Measurements from ENCODE around the gene AGXT. TPM values are rescaled to one million over a fixed set of nuclear protein-coding genes. Genes with fewer than 3 reads are reported as not detected.

The AGXT gene
- total RNA-seq, 4 donors from 2014 or later = 0.80 TPM; not detected in 3

GRCh38 chr2:240925568-240926515 lies 57.2 kb downstream of the AGXT start:
- H3K4me1 ChIP-seq = peaks cover 20% of the 10 kb centered on the region
- H3K4me3 ChIP-seq = no peak overlapping the region
- TF ChIP-seq POLR2AphosphoS5 (IDR thresholded peaks at IDR 0.05) (no peak), CTCF (IDR thresholded peaks at IDR 0.05) (no peak), EP300 (IDR thresholded peaks at IDR 0.05) (no peak), POLR2A (IDR thresholded peaks at IDR 0.05) (no peak)
- peak; percentile 54 to 70 for DNase-seq (ENCODE audit: low spot score in 2 of 2)
- 64% methylated on average over 18 of the region's 29 CpGs for WGBS
- no peaks in the 10 kb centered on the region for H3K27me3 ChIP-seq
- no peak overlapping the region for H3K27ac ChIP-seq
- H3K36me3 ChIP-seq = no peaks in the 10 kb centered on the region
- no peaks in the 10 kb centered on the region for H3K9me3 ChIP-seq

- Histone ChIP-seq H3K27ac (no peak overlapping the region), H3K4me1 (peaks cover 11% of the 10 kb centered on the region), H3K36me3 (no peaks in the 10 kb centered on the region), H3K9me3 (no peaks in the 10 kb centered on the region), H3K27me3 (no peaks in the 10 kb centered on the region), H3K4me3 (no peak overlapping the region)
- TF ChIP-seq POLR2A (IDR thresholded peaks at IDR 0.05) = no peak
- TF ChIP-seq POLR2AphosphoS5 (IDR thresholded peaks at IDR 0.05) = no peak
- TF ChIP-seq CTCF (IDR thresholded peaks at IDR 0.05) = no peak
- WGBS = 54% methylated on average over 24 of the region's 38 CpGs
- DNase-seq (ENCODE audit: low spot score in 2 of 2) = peak; percentile 55 to 76
These were observed 58.1 kb downstream of the AGXT start for GRCh38 chr2:240926516-240927389.

- TF ChIP-seq POLR2AphosphoS5 (IDR thresholded peaks at IDR 0.05) = no peak
- TF ChIP-seq CTCF (IDR thresholded peaks at IDR 0.05) = no peak
- TF ChIP-seq POLR2A (IDR thresholded peaks at IDR 0.05) = no peak
- no peak for TF ChIP-seq EP300 (IDR thresholded peaks at IDR 0.05)
- H3K4me1 ChIP-seq = peaks cover 6% of the 10 kb centered on the region
- H3K27me3 ChIP-seq = peaks cover 3% of the 10 kb centered on the region
- no peak for DNase-seq (ENCODE audit: low spot score in 2 of 2)
- WGBS = 86% methylated on average over 7 of the region's 7 CpGs
- no peak overlapping the region for H3K27ac ChIP-seq
- no peaks in the 10 kb centered on the region for H3K36me3 ChIP-seq
- no peaks in the 10 kb centered on the region for H3K9me3 ChIP-seq
- H3K4me3 ChIP-seq = no peak overlapping the region
These were observed 58.8 kb downstream of the AGXT start for GRCh38 chr2:240927390-240927781.

GRCh38 chr2:240928476-240929363 lies 60.1 kb downstream of the AGXT start:
- H3K36me3 ChIP-seq = no peaks in the 10 kb centered on the region
- no peak overlapping the region for H3K4me3 ChIP-seq
- peaks cover 3% of the 10 kb centered on the region for H3K27me3 ChIP-seq
- H3K9me3 ChIP-seq = no peaks in the 10 kb centered on the region
- H3K27ac ChIP-seq = no peak overlapping the region
- TF ChIP-seq POLR2AphosphoS5 (IDR thresholded peaks at IDR 0.05) (no peak), EP300 (IDR thresholded peaks at IDR 0.05) (no peak), CTCF (IDR thresholded peaks at IDR 0.05) (no peak), POLR2A (IDR thresholded peaks at IDR 0.05) (no peak)
- WGBS = 85% methylated on average over 24 of the region's 24 CpGs
- H3K4me1 ChIP-seq = no peaks in the 10 kb centered on the region
- DNase-seq (ENCODE audit: low spot score in 2 of 2) = peak; percentile 32 to 60
